GM18867 (cell line): Measurements from ENCODE around the gene CREG1.

Experiments used
- ATAC-seq: cut with Tn5 transposase; IDR thresholded peaks from one replicate; pipeline ENCODE4 v1.9.1; 2021; ENCODE audit warnings: mild to moderate bottlenecking, moderate library complexity; ENCODE audit not compliant: unreplicated experiment

The CREG1 gene

DNA sequence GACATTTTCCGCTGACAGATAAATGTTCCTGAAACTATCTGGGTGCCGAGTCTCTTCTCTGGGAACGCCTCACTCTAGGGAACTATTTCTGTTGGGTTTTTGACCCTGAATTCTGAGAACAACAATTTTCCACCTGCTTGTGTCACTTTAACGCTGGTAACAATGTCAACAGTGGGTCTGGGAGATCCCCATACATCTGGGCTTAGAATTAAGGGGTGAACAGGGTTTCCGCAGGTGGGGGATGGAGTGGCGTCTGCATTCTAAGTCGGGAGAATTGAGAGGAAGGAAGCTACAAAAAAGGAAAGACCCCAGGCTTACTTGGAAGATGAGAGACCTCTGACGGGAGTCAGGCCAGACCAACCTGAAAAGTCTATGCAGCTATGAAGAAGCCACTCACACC is 44.0 kb downstream of the CREG1 start:
- ATAC-seq, result no peak

DNA sequence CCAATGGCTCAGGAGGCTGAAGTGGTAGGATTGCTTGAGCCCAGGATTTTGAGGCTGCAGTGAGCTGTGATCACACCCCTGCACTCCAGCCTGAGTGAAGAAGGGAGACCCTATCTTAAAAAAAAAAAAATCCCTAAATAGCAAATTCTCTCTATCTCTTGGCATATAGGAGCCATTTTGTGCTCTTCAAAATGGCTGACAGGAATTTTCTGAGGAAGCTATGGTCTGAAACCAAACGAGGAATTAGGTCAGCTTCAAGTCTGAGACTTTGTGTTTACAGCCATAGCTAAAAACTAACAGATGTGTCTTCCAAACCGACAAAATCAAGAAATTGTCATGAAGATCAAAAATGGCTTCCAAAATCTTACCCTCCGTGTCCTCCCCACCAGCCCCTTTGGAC is 45.8 kb downstream of the CREG1 start:
- ATAC-seq, result no peak

DNA sequence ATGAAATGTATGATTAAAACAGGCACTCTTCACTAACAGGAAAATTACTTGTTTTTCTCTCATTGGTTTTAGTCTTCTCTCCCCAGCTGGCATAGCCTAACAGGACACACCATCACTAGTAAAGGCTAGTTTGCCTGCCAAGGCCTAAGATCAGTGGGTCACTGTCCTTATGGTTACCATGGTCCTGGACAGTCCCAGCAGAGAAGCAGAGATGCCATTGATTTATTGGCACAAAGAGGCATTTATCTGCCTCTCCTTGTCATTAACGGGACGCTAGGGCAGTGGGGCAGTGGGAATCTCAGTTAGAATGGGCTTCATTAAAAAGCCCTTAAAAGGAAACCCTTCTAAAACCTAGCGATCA is 49.1 kb downstream of the CREG1 start:
- no peak for ATAC-seq

DNA sequence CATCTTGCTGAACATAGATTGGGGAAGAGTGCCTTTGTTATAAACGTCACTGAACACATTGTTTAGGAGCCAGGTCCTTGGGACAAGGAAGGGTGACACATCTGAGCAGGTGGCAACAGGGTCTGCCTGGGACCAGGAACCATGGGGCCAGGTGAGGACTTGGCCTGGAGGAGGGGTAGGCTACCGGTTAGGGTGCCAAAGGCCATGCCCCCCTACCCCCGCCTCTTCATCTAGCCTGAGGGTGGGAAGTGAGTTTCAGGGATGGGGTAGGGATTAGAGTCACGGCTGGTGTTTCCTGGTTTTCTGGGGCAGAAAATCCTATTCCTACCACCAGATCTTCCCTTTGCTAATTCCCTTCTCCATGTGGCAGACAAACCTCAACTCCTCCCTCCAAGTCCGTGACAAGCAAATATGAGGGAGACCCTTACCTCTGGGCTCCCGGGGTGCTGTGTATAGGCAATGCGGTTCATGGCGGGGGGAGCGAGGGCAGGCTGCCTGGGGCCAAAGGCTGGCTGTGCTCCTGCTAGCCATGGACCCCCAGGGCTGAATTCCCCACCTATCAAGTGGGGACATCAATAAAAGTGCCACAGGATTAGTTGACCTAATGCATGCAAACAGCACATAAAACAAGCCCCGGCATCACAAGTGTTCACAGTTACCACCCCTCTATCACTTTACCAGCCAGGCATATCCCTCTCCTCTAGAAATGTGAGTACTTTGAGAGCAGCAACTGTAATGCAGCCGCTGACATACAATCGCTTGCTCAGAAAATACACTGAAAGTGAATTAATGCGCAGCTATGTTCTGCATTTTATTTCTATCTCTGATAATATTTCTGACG is 49.7 kb downstream of the CREG1 start:
- ATAC-seq, result no peak

DNA sequence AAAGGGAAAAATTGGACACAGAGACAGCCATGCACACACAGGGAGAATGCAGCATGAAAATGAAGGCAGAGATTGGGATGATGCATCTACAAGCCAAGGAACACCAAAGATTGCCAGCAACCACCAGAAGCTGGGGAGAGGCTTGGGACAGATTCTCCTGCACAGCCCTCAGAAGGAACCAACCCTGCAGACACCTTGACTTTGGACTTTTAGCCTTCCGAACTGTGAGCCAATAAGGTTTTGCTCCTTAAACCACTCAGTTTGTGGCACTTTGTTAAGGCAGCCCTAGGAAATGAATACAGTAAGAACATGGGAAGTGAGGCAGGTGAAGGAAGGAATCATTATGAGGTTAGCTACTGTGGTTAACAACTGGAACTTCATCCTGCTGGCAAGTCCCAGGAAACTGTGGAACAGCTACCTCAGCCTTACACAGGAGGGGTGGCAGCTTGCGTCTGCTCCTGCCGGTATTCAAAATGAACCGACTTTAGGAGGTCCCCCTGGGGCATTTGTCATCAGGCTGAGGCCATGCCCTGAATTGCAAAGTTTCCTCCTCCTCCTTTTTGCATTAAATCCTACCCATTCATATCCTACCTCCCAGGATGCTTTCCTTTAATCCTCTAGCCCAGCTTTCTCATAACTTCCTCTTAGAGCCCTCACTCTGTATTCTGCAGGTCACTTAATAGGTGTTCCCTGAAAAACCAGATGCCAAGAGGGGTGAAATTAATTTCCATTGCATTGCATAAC is 50.7 kb downstream of the CREG1 start:
- no peak for ATAC-seq

DNA sequence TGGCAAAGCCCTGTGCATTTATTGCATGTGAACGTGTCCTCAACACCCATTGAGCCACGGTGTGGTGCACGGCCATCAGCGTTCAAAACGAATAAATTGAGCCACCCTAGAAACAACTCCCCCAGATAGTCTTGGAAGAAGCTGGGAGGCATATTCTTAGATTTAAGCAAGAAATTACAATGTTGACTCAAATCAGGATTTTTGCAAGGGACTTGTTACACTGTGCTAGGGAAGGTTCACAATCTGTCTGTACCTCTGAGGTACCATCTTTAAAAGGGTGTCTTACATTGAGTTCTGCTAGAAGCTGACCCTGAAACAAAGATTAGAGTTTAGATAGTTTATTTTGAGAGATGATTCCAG is 51.4 kb downstream of the CREG1 start:
- no peak for ATAC-seq

DNA sequence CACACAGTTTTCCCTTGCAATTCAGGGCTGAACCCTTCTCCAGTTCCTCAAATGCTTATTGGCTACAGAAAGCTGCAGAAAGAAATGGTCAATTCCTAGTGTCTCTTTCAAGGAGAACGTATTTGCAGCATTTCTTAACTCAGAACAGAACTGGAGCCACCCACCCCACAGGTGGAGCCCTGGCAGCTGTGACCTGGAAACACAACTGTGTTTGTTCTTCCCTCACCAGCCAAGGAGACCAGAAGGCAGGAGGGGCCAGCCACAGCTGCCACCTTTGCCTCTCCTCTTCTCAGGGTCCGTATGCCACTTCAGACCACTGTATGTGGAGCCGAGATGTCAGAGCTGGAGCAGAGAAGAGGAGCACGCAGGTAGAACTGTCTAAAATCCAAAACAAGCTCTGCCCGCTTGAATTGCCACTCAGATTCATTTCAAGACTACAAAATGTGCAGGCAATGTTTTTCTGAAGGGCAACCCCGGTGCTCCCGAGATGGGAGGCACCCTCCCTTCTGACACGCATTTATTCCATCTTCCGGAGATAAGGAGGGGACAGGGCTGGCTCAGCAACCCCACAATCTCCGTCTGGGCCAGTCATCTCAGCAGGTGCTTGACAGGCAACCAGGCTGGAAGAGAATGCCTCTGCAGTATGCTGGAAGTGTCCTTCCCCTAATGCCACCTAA is 51.9 kb downstream of the CREG1 start:
- ATAC-seq, result no peak

DNA sequence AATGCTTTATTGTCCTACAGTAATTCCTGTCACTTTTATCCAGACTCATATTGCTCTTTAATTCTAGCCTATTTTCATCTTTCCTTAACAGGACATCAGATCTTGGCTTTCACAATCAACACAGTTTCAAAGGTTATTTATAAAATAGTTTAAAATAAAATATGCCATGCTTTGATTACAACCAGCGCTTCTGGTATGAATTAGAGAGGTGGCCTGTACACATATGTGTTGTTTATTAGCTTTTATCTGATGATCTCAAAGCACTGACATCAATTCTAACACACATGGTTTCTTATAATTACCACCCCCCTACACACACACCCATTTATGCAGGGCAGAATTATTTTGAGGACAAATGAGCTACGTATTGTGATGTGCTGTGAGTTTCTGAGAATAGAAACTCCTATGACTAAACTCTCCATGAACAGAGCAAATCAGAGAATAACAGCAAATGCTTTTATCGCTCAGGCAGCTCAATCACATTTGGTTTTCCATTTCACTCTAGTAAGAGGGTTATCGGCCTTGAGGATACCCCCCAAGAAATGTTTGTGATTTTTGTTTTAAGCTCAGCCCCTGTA is 53.2 kb downstream of the CREG1 start:
- ATAC-seq, result no peak

DNA sequence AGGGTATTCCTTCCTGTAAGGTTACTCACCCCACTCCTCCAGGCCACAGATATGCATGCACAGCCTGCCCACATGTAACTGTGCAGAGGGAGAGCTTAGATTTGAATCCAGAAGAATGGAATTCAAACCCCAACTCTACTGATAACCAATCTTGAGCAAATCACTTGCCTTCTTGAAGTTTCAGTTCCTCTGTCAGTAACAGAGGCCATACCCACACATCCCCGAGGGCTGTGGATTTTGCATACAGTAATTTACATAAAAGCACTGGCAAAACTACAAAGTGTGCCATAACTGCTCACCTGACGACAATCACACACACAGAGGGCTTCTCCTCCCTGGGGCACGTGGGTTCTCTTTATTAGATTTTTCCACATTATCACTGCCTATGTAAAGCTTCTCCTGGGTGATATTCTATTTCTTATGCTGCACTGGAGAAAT is 53.9 kb downstream of the CREG1 start:
- peak; percentile 95 for ATAC-seq

DNA sequence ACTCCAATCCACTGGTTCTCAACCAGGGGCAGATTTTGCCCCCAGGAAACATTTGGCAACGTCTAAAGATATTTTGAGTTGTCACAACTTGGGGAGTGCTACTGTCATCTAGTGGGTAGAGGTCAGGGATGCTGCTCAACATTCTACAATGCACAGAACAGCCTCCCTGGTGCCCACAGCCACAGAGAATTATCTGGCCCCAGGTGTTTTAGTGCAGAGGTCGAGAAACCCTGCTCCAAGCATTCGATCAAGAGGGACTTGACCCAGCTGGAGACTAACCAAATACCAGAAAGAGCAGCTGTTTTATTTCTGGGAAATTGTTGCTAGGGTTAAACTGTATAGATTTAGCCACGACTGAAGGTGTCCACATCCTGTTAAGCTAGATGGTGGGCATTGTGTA is 54.5 kb downstream of the CREG1 start:
- ATAC-seq, result peak; percentile 10

DNA sequence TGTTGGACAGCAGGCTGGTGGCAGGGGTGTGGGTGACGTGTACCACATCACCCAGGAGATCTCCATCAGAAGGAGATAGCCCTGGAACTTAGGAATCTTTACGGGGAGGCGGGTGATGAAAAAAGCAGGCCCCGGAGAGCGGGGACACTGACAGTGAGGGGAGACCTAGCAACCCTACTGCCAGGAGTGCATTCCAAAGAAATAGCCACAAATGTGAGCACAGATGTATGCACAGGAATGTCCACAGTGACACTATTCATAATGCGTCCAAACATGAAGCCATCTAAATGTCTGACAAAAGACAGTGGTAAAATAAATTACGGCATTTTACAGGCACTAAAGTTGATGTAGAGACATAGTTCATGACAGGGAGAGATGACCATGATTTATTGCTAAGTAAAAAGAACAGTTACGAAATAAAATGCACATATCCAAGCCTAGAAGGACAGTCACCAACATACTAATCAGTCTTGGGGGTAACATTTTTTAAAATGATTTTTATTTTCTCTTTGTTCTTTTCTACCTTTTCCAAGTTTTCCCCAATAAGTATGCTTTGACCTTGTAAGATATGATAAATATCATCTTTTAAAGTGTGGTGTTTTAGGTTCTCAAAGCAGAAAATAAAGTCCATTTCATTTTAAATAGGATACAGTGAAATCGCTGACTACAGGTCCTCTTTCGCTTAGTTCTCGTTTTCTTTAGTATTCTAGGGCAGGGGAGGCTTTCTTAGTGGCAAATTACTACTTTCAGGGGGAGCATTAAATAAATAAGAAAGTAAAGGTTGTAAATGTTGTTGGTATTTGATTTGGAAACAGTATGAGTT is 56.6 kb downstream of the CREG1 start:
- no peak for ATAC-seq

DNA sequence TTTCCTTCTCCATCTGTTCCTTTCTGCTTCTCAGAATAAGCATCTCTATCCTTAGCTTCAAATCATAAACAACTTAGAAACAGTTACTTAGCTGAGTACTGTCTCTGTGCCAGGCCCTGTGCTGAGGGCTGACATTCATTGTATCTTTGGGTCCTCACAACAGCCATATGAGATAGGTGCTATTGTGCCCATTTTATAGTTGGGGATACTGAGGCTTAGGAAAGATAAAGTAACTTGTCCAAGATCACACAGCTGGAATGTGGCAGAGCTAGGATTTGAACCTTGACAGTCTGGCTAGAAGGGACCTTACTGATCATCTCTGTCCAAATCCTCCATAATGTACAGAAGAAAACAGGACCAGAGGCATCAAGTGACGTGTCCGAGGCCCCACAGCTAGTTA is 60.2 kb downstream of the CREG1 start:
- ATAC-seq, result no peak

DNA sequence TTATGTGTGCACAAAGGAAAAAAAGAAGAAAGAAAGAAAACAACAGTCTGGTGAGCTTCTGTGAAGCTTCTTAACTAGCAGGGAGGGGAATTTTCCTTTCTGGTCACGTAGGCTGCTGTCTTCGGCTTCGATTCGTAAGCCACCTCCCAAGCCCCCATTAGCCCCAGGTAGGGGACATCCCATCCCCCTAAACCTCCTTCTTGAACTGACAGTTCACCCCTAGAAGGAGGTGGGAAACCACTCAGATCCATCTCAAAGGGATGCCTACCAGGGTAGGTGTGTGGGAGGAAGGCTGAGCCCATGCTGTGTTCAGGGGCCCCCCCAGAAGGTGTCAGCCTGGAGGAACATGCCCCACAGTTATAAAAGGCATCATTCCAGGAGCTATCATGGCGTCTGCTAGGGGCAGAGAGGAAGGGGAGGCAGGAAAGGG is 61.1 kb downstream of the CREG1 start:
- ATAC-seq, result no peak

DNA sequence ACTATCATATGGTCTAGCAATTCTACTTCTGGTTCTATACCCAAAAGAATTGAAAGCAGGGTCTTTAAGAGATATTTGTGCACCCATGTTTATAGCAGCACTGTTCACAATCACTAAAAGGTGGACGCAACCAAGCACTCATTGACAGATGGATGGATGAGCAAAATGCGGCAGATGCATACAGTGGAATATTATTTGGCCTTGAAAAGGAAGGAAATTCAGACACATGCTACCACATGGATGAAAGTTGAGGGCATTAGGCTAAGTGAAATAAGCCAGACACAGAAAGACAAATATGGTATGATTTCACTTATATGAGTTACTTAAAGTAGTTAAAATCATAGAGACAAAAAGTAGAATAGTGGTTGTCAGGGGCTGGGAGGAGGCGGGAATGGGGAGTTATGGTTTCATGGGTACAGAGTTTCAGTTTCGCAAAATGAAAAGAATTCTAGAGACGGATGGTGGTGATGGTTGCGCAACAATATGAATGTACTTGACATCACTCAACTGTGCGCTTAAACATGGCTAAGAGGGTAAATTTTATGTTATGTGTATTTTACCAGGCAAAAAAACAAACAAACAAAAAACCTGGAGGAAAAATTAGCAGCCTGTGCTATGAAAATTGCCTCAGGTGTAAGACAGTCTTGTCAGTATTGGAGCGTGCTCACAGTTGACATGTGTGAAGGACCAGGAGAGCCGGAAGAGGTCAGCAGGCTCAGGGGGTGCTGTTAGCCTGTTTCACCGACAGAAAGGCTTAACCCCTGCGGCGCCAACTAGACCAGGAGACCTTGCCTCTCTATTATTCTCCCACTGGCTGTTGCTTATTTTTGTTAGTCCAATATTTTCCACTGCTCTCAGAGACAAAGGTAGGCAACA is 61.7 kb downstream of the CREG1 start:
- no peak for ATAC-seq
